HG03060 (cell line): ENCODE results near the gene STX18.
A peak's percentile ranks its signal among the peaks of the same experiment; 100 is the strongest.
"Not testable (repeated sequence)": the region's sequence is repeated elsewhere in the genome, so short reads cannot be mapped to it uniquely, and the experiment has no call there.

Experiments
- ATAC-seq: cut with Tn5 transposase; IDR thresholded peaks from one replicate; pipeline ENCODE4 v1.9.1; 2021; ENCODE audit warnings: low read depth, moderate number of reproducible peaks; ENCODE audit not compliant: unreplicated experiment

Gene STX18

DNA sequence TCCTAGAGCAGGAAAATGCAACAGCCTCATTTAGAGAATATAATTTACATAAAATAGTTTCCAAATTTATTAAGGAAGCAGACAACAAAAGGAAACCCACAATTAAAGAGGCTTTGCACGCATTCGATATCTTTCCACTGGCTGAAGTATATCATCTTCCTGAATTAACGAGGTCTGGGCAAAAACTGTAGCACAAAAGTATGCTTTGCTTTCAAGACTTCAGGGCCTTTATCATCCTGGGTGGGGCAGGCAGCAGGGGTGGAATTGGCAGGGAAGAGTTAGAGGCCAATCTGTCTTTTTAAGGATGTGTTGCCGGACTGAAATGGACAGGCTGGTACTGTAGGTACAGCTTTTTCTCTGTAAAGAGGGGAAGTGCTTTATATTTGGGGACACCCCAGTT lies 17.0 kb upstream of the STX18 start:
- ATAC-seq, result no peak

DNA sequence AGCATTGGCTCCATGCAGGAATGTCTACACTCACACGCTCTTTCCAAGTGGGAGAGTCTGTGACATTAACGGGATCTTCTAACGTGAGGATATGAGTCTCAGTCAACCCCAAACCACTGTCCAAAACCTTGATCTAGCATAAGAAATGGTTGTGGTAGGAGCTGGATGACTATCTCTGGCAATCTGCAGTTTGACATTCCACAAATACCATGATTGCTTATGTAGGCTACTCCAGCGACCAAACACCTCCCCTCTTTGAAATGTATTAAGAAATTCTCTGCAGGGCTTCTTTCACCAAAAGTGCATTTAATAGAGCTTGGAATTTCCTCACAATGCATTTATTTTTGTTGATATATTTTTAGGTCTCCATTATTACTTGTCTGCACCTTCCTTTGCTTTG lies 14.1 kb upstream of the STX18 start:
- no peak for ATAC-seq

DNA sequence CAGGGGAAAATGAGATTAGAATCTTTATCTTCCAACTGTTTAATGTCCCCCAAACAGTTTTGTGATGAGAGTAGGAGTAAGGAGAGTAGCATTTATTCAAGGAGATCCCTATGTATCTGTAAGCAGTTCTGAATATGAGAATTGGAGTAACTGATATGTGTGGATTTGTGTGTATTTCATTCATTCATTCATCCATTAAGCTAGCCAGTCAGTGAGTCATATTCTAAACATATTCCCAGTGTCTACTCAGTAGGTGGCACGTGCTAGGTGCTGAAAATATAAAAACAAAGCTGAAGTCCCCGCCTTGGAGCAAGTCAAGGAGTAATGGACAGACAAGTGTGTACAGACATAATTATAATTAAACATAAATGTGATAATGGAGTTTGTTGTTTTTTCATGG lies 12.4 kb upstream of the STX18 start:
- ATAC-seq, result no peak

DNA sequence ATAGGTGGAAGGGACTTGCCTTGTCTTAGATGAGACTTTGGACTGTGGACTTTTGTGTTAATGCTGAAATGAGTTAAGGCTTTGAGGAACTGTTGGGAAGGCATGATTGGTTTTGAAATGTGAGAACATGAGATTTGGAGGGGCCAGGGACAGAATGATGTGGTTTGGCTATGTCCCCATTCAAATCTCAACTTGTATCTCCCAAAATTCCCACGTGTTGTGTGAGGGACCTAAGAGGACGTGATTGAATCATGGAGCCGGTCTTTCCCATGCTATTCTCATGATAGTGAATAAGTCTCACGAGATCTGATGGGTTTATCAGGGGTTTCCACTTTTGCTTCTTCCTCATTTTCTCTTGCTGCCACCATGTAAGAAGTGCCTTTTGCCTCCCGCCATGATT lies 10.2 kb upstream of the STX18 start:
- ATAC-seq, result not testable (repeated sequence)

DNA sequence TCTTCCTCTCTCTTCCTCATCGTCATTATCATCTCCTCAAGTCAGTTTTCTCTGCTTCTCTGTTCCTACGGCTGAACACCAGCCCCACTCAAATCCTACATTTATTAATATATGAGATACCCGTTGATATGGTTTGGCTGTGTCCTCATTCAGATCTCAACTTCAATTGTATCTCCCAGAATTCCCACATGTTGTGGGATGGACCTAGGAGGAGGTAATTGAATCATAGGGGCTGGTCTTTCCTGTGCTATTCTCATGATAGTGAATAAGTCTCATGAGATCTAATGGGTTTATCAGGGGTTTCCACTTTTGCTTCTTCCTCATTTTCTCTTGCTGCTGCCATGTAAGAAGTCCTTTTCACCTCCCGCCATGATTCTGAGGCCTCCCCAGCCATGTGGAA lies 8.3 kb upstream of the STX18 start:
- not testable (repeated sequence) for ATAC-seq

DNA sequence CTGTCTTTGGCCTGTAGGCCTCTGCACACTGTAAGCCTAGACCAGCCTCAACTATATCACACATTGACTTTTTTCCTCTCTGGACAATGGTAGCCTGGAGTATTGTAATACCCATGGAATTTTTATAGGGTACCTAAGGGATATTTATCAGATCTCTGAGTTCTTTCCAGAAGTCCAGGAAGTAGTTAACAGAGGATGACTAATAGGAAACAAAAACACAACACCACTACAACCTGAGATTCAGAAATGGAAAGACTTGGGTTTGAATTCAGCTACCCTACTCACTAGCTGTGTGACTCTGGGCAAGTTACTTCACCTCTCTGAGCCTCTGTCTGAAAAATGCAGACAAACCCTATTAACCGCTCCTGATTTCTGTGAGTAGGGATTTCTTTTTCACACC lies 7.7 kb upstream of the STX18 start:
- ATAC-seq, result no peak

DNA sequence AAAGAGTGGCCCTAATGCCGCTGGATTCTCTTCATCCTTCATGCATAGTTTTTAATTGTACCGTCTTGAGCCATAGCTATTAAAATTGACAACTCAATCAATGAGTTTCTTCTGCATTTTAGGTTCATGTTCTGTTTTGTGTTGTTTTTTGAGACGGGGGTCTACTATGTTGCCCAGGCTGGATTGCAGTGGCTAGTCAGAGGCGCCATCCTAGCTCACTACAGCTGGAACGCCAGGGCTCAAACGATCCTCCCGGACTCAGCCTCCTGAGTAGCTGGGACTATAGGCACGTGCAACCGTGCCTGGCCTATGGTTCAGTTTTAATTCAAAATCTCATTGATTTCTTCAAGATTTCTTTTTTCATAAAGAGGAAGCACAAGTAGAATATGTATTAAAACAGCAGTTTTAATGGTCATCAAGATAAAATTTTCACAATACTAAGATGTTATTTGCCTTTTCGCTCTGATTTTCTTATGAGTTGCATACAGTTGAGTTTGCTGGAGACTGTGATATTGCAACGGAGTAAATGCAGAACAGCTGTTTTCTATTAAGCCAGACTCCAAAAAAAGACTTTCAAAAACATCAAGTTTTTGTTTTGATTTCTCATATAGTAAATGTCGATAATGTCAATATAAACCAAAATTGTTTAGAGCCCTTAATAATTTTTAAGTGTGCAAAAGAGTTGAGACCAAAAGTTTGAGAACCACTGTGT lies 1.1 kb upstream of the STX18 start:
- no peak for ATAC-seq

DNA sequence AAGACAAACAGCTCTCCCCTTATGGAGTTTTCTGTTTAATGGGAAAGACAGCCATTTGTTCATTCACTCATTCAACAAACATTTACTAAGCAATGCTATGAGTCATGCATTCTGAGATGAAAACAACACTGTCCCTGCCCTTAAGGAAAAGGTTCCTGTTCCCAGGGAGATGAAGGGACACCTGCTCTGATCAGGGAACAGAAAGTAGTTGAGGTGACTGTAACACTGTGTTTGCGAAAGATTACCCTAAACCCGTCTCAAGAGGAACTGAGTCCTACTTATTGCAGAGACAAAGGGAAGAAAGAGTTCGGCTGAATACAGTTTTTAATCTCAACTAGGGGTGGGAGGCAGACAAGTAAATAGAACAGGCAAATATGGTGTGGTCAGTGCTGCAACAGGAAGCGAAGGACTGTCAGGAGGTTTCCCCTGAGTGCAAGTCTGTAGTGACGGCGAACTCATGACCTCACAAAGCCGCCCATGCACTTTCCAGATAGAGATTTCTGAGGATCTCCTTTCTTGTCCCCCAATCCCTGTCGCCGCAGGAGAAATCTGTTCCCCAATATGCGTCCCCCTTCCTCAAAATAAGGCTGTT lies 712 bp downstream of the STX18 start:
- peak; percentile 33 for ATAC-seq

DNA sequence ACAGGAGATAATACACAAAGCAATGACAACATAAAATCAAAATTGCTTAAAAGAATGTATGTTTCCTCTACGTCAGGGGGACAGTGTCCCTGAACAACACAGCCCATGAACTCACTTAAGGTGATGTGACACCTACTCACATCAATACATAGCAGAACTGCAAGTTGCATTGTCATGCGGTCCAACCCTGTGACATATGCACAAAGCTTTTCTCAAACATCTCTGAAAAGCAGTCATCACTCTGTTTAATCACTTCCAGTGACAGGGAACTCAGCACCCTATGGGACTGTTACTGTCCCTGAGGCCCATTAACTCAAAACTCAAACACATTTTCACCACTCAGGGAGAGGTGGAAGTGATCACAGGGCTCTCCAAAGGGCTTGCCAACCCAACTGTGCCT lies 2.4 kb downstream of the STX18 start:
- no peak for ATAC-seq

DNA sequence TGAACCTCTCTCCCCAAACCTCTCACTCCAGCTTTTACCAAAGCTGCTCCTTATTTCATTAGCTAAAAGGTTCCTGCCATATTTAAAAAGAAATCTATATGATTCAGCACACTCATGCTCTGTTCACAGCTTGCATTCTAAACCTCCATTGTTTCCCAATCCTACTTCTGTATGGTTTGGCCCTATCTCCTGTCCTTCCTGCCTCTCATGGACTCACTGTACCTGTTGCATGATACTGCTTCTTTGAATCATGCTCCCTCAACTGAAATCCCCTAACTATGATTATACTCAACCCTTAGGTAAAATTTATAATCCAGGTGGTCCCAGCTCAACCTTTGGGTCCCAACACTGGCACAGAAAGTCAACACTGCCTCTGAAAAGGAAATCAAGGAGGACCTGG lies 6.3 kb downstream of the STX18 start:
- ATAC-seq, result no peak

DNA sequence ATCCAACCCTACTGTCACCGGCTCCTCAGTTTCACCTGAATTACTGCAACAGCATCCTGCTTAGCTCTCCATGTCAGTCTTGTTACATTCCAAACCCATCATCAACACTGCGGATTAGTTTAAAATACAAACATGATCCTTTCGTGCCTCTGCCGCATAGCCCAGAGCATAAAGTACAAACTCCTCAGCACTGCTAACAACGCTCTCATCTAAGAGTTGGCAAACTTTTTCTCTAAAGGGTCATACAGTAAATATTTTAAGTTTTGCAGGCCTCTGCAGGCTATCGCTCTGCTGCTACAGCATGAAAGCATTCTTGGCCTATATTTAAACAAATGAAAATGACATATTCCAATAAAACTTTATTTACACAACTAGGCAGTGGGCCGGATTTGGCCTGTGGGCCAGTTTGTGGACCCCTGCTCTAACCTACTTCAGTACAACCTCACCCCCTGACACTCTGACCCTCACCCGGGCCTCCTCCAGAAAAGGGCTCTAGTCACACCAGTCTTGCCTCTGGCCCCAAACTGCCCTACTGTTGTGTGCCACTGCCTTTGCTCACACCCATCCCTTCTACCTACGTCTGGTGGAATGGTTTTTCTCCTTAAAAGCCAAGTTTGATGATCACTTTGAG lies 7.2 kb downstream of the STX18 start:
- no peak for ATAC-seq

DNA sequence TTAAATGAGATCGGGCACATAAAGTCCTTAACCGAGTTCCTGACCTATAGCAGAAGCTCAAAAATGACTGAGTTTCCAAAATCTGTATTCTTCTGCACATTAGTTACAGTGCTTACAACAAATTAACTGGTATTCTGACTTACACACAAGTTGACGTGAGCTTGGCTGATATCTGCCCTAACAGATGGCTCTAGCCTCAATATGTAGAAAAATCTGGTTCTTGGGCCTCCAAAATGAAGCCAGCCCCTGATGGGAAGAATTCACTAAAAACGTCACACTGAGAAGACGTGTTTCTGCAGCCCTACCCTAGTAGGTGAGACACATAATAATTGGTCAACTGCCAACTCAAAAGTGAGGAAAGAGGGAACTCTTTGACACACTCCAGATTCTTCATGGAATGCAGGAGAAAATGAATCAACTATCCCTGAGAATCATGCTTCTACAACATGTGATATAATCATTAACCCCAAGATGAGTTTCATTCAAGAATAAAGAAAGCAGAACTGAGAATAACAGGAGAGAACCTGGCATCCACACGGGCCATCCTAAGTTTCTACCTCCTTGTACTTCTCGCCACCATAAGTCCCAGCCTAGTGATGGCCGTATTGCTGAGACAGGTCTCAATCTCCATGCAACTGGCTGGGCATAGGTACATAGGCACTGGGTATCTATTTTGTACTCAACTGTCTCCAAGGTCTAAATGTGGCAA lies 8.2 kb downstream of the STX18 start:
- ATAC-seq, result no peak

DNA sequence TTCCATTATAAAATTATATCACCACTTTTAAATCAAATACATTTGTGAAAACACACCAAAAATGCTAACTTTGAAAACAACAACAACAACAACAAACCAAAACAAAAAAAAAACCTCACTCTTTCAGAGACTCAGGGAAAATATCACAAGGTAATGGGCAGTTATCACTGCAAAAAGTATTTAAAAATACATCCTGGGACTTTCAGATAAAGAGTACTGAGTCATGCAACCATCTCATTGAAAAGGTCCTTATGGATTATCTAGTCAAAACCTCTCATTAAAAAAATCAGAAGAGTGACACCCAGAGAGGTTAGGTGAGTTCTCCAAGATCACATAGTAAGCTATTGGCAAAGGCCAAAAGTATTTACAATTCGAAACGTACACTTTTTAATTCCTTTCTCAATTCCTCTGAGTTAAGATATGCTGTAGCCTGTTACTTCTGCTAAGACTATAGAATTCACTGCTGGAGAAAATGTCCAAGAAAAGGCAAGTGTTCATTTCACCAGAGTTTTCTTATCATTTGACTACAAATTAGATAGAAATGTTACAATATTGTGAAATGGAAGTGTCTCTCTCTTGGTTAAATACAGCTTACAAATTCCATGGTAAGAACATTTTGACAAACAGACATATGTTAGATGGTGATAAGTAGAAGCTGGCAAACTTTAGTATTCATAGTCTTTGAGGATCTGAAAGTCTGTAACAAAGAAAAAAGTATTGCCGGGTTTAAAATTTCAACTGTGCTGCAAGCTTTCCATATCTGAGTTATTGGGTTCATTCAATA lies 9.3 kb downstream of the STX18 start:
- no peak for ATAC-seq

DNA sequence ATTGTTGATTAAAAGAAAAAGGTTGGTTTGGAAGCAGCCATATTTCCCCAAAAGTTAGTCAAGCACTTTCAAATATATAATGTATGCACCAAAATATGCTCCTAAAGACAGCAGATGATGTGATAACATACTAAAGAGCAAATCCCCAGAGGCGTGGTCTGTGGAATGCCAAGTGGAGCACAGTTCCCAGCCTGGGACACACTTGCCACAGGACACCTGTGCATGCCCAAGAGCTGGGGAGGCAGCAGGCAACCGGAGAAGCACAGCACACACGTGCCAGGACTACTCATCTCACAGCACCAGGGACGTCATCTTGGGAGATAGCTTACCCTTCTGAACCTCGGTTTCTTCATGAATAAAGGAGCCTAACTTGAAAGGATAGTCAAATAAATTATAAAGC lies 12.5 kb downstream of the STX18 start:
- ATAC-seq, result no peak

DNA sequence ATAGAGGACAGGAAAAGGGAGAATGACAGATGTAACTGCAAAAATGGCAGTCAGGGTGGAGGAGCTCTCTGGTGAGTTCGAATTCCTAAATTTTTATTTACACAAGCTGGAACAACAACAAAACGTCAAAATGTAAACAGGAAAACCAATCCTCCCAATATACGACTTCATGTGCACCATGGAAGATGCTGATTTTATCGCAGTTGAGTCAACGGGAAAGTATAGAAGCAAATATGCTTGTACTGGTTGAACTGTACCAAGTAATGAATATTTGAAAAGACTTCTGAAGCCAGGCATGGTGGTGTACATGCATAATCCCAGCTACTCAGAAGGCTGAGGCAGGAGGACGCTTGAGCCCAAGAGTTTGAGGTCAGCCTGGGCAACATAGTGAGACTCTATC lies 15.4 kb downstream of the STX18 start:
- no peak for ATAC-seq

DNA sequence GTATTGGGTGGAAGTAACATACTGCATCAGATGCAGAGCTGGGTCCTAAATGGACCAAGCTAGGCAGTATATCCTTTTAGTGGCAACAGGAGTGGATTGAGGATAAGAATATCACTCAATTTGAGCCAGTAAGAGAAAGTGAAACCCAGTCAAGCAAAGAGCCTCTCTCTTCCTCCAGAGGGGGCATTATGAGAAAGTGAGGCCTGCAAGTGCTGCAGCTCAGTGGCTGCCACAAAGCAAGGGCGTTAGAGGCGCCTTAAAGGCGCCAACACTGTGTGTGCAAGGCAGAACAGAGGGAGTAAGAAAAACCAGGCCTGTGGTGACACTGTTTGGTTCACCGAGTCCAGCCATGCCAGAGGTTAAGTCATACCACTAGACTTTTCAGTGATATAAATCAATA lies 17.5 kb downstream of the STX18 start:
- ATAC-seq, result peak; percentile 96

DNA sequence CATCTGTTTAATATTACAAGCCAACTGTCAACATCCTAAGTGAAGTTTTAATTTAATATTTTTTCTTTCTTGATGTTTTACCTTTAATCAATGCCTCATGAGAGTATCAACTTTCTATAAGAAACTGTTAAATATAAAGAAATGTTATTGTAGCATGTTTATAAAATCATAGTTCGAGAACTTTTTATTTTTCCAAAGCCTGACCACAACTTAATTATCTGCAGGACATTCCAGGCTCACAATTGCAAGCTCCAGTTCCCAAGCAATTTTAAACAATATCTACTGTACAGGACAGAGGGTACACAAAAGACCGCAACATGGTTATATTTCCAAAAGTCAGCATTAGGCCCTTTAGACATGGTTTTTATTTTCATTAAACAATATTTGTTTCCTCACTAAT lies 20.1 kb downstream of the STX18 start:
- no peak for ATAC-seq

DNA sequence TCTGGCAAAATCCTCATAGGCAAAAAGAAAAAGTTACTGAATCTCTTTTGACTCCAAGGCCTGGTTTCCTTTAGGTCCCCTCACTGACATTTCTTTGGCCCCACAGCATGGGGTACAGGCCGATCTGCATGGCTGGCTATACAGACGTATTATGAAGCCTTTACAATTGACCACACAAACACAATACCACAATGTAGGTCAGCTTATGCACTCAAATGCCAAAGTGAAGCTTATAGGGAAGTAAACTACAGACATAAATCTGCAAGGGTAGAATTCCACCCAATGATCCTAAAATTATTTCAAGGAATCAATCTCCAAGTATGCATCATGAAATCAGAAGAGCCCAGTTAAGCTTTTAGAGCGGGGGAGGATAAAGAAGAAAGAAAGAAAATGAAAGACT lies 20.7 kb downstream of the STX18 start:
- ATAC-seq, result no peak

DNA sequence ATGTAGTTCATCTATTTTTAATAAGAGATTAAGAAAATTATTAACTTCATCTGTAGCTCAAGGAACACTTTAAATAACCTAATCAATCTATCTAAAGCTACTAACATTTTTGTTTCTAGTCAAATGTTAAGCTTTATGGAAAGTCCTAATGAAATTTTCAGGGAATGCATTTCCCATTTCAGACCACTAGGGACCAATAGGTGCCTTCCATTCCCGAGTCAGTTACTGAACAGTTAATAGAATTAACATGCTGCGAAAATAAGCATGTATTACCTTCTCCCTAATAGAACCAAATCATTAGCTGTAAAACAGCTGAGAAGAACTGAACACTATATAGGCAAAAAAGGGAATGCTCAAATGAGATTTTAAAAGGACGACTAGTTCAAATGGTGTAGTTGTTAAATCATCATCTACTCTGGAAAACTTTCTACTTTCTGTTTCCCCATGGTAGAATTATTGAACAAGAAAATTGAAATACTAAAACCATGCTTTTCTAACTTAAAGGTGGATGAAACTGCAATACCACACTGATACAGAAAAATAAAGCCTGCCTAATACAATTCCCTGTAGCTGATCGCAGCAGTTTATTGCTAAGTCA lies 22.5 kb downstream of the STX18 start:
- no peak for ATAC-seq

DNA sequence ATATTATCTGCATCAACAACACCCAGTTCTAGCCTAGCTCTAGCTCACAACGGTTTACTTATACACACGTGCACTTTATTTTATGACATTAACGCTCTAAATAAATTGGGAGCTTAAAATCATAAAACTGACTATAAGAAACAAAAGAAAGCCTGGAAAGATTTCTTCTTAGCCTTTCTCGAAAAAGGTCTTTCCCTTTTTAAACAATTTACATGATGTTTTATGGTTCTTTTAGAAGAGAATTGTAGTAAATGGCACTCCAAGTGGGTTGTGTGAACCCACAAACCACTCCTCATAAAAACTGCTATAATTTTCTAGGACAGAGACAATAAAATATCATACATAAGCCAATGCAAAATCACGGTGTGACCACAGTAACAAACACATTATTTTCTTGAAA lies 23.1 kb downstream of the STX18 start:
- no peak for ATAC-seq
